GM11168 (cell line): ENCODE data around the gene NEUROG3.

Source experiments
- in situ Hi-C: fragments of 300-500 bp; cut with MboI; formaldehyde crosslinking; loops from one replicate; pipeline ENCODE4 v1.12.0; 2022; ENCODE audit warnings: low sequenced_read_pairs; ENCODE audit not compliant: unreplicated experiment

NEUROG3 gene, protein sequence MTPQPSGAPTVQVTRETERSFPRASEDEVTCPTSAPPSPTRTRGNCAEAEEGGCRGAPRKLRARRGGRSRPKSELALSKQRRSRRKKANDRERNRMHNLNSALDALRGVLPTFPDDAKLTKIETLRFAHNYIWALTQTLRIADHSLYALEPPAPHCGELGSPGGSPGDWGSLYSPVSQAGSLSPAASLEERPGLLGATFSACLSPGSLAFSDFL

DNA sequence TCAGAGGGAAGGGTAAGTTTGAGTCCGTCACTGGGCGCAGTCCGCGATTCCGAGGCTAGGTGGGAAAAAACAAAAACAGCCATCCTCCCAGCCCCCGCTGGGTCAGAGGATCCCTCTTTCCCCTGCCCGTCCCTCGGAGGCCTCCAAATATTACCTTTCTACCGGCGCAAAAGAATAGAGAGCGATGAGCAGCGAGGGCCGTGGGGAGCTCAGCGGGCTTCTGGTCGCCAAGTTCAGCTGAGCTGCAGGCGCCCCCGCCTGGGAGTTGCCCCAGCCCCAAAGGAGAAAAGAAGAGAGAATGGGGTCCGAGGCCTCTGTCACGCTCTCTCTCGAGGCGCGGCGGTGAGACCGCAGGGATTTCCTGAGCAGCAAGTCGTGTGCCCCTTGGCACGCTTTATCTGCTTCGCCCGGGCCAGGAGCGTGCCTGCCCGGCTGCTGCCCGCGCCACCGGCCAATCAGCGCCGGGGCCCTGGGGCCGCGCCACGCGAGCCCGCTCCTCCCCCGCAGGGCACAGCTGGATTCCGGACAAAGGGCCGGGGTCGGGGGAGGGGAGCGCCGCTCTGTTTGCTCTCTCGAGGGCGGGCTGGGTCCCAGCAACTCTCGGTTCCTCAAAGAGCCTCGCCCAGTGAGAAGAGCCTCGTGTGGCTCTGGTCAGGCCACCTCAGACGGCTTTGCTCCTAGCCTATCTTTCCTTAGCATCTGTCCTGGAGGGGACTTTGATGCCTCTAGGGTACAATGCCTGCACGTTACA is at the start of gene NEUROG3:
NEUROG3 (minus strand) TSS at position 367 of the 751 bp plus-strand sequence. CDS start 379 bp downstream, outside the sequence.
- in situ Hi-C loops, result no loop called here

DNA sequence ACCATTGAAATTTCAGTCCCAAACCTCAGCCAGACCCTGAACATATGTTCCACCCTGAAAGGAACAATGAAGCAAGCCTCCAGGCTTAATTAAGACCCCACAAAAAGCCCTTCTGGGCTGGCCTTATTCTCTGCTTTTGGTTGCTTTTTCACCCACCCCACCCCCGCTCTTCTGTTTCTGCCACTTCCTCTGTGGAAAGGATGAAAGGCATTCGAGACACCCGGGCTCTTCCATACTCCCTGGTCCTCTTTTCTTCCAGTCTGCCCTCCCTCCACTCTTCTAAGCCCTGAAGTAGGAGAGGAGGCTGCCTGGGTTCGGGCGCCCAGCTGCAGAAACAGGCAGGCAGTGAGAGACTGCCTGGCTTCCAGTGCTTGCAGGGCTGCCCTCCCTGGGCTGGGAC is 47.4 kb upstream of the NEUROG3 start:
- in situ Hi-C loops, result no loop called here

DNA sequence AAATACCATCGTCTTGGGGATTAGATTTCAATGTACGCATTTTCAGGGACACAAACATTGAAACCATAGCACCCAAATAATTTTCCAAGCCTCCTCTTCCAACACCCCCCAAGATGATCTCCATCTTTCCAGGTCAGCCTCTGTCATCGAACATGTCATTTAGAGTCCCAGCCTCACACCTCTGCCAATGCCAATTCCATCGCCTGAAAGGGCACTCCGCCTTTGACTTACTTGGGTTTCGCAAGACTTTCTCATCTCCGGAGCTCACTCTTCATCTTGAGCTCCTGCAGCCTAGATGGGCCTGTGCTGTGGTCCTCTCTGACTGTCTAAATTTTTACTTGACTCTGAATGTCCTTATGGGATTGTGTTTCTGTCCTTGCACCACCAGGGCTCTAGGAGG is 46.4 kb upstream of the NEUROG3 start:
- in situ Hi-C loops, result no loop called here

DNA sequence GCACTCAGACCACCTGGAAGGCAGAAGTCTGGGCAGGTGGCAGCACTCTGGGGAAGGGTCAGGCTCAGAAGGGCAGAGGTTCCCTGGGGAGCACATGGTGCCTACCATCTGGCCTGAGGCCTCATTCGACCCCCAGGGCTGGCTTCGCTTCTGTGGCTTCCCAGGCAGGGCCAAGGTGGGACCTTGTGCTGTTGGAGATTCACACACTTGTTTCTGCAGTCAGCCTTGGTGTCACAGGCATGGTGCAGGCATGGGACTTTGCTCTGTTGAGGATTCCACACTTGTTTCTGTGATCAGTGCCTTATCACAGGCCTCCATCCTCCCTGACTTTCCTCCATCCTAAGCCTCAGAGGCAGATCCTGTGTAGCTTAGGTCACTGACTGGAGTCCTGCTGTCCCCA is 45.5 kb upstream of the NEUROG3 start:
- in situ Hi-C loops, result no loop called here

DNA sequence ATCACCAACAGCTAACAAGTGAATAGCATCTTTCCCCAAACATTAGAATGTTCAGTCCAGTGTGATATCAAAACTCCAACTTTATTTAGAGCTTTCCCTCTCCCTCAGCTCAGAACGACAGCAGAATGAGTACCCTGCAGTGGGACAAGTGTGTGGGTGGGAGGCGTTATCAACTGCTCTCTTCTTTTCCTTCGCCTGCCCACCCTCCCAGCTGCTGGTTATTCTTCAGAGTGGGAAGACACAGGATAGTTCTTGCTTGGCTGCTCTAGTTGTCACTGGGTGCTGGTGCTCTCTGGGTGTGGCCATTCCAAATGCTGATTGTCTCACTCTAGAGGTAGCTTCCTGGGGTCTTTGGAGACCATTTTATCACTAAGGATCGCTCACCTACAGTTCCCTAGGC is 43.1 kb upstream of the NEUROG3 start:
- in situ Hi-C loops, result no loop called here

DNA sequence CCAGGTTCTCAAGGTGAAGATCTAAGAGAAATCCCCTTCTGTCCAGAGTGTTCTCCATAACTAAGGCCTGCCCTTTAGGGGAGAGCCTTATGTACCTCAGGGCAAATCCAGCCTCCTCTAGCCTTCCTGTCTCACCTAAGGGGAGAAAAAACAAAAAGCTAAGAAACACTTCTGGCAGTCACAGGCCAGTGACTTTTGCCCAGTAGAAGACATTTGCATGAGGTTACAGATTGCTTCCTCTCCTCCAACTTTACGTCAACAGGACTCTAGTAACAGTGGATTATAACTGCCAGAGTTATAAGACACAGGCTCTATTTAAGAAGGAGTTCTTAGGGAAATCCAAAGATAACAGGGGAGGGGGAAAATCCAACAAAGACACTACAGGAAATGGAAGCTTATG is 40.9 kb upstream of the NEUROG3 start:
- in situ Hi-C loops, result no loop called here

DNA sequence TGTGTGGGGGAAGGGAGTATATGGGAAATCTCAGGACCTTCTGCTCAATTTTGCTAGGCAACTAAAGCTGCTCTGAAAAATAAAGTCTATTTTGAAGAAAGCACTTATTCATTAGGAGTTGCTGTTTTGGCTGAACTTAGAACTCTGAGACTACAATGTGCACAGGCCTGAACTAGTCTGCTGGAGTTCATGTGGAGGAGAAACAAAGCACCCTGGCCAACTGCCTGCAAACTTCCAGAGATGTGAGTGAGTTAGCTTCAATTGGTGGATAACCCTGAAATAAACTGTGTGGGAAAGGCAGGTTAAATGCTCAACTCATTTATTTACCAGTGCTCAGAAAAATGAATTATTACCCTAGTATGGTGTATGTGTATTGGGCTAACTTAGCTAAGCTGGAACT is 39.5 kb upstream of the NEUROG3 start:
- in situ Hi-C loops, result no loop called here

DNA sequence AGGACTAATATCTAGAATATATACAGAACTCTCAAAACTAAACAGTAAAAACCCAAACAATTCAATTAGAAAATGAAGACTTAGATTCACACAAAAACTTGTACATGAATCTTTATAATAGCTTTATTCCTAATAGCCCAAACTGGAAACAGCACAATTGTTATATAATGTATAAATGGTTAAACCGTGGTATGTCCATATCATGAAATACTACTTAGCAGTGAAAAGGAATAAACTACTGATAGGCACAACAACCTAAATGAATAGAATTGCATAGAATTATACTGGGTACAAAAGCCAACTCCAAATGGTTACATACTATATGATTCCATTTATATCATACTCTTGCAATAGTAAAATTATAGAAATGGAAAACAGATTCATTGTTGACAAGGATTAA is 35.9 kb upstream of the NEUROG3 start:
- in situ Hi-C loops, result no loop called here

DNA sequence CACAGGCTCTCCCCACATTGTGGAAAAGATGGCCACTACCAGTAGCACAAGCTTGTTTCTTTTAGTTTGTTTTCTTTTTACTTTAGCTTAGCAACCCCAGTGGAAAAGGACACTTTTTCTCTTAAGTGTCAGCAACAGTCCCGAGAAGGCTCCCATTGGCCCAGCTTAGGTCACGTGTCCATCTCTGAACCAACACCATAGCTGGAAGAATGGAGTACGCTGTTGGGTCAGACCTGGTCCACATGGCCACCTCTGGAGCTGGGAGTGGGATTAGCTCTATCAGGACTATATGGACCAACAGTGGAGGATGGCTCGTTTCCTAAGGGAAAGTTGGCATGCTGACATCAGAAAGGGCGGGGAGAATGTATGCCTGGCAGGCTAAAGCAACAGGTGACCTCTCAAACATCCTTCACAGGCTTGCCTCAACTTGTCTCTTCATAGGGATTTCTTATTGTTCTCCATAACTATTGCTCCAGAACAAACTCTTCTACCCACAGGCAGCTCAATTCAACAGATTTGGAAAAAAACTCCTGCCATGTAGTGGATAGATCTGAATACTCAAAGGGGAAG is 27.6 kb upstream of the NEUROG3 start:
- in situ Hi-C loops, result no loop called here

DNA sequence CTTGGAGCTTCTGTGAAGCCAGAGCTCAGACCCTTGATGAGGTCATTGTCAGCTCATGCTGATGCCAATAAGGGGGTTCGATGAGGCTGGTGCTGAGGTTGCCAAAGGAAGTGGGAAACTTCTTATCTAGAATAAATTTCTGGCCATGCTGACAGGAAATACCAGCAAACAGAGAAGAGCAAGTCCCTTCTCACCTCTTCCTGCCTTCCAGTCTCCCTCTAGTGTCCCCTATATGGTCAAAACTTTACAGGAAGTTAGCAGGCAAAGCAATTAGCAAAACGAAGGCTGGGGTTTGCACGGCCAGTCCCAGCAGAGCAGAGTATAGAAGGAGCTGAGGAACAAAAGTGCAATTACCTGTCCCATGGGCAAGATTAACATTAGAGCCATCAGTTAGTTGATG is 15.1 kb upstream of the NEUROG3 start:
- in situ Hi-C loops, result no loop called here

DNA sequence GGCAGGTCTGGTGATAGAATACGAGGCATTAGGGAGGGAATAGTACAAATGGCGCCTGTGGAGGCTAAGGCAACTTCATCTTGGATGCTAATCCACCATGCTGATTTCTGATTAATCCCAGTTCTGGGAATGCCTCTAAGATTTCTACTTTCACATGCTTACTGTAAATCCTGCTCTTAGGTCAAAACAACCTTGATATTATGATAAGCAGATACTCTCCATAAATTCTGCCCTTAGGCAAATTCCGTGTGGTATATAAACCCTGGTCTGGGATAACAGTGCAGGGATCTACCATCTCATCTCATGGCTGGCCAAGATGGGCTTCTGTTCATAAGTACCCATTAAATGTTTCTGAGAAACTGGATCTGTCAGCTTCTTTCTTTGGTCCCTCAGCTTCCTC is 11.4 kb upstream of the NEUROG3 start:
- in situ Hi-C loops, result no loop called here

DNA sequence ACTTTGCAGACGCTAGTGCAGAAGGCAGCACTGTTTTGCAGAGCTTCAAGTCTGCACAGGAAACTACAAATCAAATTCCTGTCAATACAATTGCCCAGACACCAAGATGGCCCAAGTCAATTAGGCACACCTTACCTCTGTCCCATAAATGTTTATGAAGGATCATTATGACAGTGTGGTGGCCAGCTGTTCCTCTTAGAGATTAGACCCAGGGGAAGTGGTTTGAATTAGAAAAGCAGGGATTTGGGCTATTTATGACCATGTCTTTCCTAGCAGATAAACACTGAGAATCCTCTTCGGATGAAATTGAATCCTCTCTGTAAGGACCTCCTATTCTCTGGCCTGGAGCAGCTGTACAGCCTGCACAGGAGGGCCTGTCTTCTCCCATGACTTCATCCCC is 9.9 kb upstream of the NEUROG3 start:
- in situ Hi-C loops, result no loop called here

DNA sequence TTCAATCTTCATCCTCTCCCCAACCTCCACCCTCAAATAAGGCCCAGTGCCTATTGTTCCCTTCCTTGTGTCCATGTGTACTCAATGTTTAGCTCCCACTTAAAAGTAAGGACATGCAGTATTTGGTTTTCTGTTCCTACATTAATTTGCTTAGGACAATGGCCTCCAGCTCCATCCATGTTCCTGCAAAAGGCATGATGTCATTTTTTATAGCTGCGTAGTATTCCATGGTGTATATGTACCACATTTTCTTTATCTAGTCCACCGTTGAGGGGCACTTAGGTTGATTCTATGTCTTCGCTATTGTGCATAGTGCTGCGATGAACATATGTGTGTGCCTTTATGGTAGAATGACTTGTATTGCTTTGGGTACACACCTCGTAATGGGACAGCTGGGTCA is 7.2 kb upstream of the NEUROG3 start:
- in situ Hi-C loops, result no loop called here

DNA sequence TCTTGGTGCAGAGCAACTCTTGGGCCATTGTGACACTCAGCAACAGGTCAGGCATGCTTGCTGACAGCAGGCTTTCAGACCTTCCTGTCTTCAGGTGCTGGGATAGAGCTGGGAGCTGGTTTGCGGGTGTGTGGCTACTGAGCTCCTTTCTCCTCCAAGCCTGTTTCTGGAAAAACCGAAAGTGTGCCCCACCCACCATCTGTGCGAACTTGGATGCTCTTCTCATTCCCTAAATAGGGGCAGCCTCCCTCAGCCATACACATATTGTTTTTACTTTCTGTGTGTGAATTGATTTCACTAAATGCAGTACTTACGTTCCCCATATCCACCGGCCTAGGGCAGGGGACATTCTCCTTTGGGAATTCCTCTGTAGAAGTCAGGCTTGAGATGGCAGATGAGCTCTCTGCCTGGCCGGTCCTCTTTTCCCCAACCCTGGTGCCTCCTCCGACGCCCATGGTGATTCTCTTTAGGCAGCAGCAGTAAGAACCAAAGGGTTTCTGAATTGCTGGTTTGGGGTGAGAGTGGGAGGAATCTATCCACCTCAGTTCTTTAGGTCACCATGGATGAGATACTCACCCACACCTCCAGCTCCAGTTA is 6.3 kb upstream of the NEUROG3 start:
- in situ Hi-C loops, result no loop called here

DNA sequence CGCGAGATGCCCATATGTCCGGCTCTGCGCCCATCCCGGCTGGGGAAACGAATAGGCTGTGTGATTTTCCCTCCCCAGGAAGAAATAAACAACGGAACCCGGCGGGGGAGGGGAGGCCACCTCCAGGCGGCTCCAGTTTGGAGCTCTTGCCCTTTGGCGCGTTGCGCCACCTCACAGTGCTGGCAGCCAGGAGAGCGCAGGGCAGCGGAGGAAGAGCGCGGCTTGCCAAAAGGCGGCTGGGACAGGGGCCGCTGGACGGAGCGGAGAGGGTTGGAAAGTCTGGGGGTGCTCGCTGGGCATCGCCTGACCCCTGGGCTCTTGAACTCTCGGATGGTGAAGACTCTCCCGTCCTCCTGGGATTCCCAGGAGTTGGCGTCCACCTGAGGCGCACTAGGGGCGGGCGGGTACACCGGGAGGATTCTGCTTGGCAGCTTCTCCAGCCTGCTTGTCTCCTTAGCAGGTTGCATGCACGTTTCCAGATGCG is 5.3 kb upstream of the NEUROG3 start:
- in situ Hi-C loops, result no loop called here

DNA sequence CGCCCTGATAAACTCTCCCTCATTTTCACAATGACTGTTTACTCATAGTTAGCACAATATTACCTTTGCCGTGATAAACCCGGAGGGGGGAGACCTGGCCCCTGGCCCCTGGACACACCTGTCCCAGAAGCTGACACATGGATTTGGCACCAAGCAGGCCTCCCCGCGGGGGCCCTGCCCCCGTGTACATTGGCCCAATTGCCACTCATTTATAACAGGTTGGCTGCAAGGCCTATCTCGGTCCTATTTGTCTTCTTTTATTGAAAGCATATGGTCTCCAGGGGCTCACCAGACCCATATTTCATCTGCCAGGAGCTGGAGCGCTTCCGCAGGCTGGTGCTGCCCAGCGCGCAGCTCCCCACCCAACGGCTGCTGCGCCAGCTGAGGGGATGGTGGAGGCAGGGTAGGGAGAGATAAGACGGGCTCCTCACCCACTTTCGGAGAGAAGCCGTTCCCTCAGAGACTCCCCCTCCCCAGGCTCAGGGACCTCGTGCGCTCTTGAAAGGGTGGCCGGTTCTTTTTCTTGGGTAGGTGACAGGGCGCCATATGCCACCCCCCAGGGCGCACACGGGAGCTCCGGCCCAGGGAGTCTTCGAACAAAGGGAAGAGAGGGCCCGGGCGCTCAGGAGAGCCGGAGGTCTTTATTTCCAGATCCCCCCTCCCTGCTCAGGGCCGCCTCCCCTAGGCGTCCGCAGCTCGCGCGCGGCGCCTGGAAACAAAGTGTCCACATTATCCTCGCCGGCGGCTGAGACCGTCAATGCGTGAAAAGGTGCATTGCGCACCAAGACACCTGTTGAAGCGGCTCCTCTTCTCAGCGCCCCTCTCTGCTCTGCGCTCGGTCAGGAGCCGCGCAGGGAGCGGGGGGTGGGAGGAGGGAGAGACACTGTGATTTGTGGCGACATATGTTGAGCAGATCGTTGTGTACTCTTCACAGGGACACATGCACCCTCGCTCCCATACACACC is 4.3 kb upstream of the NEUROG3 start:
- in situ Hi-C loops, result no loop called here

DNA sequence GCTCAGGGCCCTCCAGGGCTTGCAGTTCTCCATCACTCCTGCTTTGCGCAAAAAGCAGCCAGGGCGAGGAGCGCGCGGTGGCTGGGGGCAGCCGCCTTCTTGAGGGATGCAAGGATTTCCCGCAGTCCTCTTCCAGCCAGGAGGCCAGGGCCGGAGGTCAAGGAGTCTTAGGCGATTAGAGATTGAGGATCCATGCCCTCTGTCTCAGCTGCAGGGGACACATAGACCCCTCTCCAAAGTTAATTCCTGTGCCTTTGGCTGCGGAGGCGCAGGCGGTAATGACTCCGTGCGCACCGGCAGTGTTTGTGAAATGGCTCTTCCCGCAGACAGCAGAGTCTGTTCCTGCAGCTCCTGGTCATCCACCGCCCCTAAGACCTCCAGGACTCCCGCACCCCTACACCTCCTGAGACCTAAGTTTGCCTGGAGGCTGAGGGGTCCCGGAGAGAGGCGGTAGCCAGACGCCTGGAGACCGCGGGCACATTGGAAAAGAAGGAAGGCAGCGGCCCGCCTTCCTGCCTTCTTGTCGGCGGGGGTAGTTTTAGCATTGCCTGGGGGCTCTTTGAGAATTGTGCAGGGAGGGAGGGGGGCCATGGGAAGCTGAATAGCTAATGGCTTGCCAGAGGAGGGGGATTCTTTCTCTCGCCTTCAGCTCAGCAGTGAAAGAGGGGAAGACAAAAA is 3.3 kb upstream of the NEUROG3 start:
- in situ Hi-C loops, result no loop called here

DNA sequence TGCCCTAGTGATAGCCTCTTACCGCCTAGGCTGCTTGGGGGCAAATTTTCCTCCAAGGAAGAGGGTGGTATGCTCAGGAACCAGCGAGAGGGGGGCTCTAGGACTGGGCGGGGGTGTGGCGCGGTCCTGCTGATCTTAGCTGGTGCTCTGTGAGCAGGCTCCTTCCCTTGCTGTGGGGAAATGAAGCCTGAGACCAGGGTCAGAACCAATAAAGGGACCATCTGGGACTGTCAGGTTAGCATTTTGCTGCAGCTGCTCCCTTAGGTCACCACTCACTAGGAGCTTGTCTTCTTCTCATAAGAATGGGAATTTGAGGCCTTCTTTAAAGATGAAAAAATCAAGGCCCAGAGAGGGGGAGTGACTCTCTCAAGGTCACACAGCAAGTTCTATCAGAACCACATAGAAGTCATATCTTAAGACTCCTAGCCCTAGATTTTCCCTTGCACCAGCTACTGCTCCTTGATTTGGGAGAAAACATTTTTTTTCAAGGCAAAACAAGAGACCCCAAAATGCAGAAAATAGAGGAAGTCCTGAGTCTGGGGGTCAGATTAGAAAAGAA is 2.0 kb upstream of the NEUROG3 start:
- in situ Hi-C loops, result no loop called here

DNA sequence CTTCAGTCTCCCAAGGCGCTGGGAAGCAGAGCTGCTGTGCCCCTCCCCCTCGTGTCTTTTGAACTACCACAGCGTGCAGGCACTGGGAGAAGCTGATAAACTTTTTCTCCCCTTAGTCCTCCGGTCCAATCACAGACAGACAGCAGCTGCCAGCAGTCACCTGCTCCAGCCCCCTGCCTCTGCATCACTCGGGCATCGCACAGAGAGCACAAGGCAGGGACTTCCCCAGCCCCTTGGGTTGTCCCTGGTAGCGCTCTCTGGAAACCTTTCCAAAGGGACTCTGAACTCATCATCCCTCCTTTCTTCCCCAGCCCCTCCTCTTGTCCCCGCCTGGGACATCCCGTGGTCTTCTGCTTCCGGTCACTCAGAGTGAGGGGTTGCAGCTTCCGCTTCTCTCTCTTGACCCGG is 1.4 kb upstream of the NEUROG3 start:
- in situ Hi-C loops, result no loop called here
